Astrocyte (in vitro differentiated cells and primary cell): Measurements from ENCODE around the gene ATAD5.

Source experiments
- CTCF ChIP-seq: IDR thresholded peaks from 2 replicates; pipeline ENCODE4 v1.5.1; 2011; ENCODE audit warnings: low read depth, mild to moderate bottlenecking, inconsistent platforms, low read length, moderate library complexity; ENCODE audit not compliant: insufficient read depth
- EZH2 ChIP-seq: IDR thresholded peaks from 2 replicates; pipeline ENCODE4 v1.6.1; 2012; ENCODE audit warnings: mild to moderate bottlenecking, low read length, inconsistent platforms; ENCODE audit not compliant: insufficient read depth

- no peak for TF ChIP-seq CTCF
- TF ChIP-seq EZH2: no peak
These were observed 16.3 kb downstream of the ATAD5 start for GRCh38 chr17:30848021-30848420.
